HCT116 (cell line): Measurements from ENCODE around the gene CNDP1. TPM values are rescaled to one million over a fixed set of nuclear protein-coding genes. Genes with fewer than 3 reads are reported as not detected.

Experiments used
- ATAC-seq: fragments of 200-7000 bp; cut with Tn5 transposase; 2 replicates; pipeline ENCODE4 v1.9.1; 2020; ENCODE audit warnings: mild to moderate bottlenecking, moderate library complexity
- BruUV-seq: library from RNA; stranded (reverse); fragments of 400-500 nt; replicated peaks from 2 replicates; lab custom pipeline; 2021; lab: Mats Ljungman, UMichigan
- CTCF ChIA-PET: fragments of 300-600 bp; sonication (Branson Sonifier 250); formaldehyde crosslinking; loops from one replicate; lab custom pipeline; 2021; ENCODE audit warnings: antibody characterized with exemption; lab: Charles Lee
- POLR2A ChIA-PET: fragments of 300-600, 350-600 bp; sonication (Branson Sonifier 250); formaldehyde crosslinking; loops from one replicate; lab custom pipeline; 2021; ENCODE audit warnings: antibody characterized with exemption; lab: Charles Lee
- RAD21 ChIA-PET, 2 experiments: fragments of 300-600 bp; sonication (Branson Sonifier 250); formaldehyde crosslinking; loops; one replicate each; lab custom pipeline; 2023; ENCODE audit warnings: low total read pairs in 2 of 2; ENCODE audit not compliant: uncharacterized antibody in 2 of 2, unreplicated experiment in 2 of 2, low non-redundant PET in 1 of 2; lab: Charles Lee
- DNase-seq: peaks from one replicate; pipeline ENCODE4 v3.0.0-alpha.2; 2010; ENCODE audit warnings: low read depth, low spot score
- H2AFZ ChIP-seq: fragments of 200-600 bp; shearing (Covaris generic), sonication (generic); 2 replicates; pipeline ENCODE4 v1.6.1; 2017; ENCODE audit warnings: low read depth, mixed run types, mixed read lengths, antibody characterized with exemption, low read length; ENCODE audit not compliant: poor library complexity, severe bottlenecking
- H3K27ac ChIP-seq: 2 replicates; pipeline ENCODE4 v1.5.1; 2012; ENCODE audit warnings: low read depth, low read length
- H3K27me3 ChIP-seq: fragments of 200-600 bp; sonication (generic); 2 replicates; pipeline ENCODE4 v1.6.1; 2016; ENCODE audit warnings: mixed run types, low read length, mixed read lengths; ENCODE audit not compliant: insufficient read depth
- H3K36me3 ChIP-seq, 2 experiments: fragments of 200-500 bp in 1 of 2; fragments of 200-600 bp in 1 of 2; sonication (Bioruptor generic) in 1 of 2; sonication (generic) in 1 of 2; 2 replicates each; pipeline versions ENCODE4 v1.5.1 to v1.6.1; 2014 to 2016; ENCODE audit warnings: low read length in 2 of 2, inconsistent platforms in 1 of 2, mixed read lengths in 1 of 2, mixed run types in 1 of 2; ENCODE audit not compliant: insufficient read depth in 2 of 2, control insufficient read depth in 1 of 2
- H3K4me1 ChIP-seq, 2 experiments: fragments of 200-600 bp in 1 of 2; sonication (generic) in 1 of 2; 2 replicates each; pipeline versions ENCODE4 v1.5.1 to v1.6.1; 2012 to 2017; ENCODE audit warnings: low read length in 2 of 2, inconsistent platforms in 1 of 2, mild to moderate bottlenecking in 1 of 2, mixed read lengths in 1 of 2, mixed run types in 1 of 2, moderate library complexity in 1 of 2; ENCODE audit not compliant: insufficient read depth in 2 of 2, control insufficient read depth in 1 of 2
- H3K4me2 ChIP-seq: fragments of 200-600 bp; sonication (generic); 2 replicates; pipeline ENCODE4 v1.6.1; 2017; ENCODE audit warnings: mixed run types, low read length, mixed read lengths
- H3K4me3 ChIP-seq, 2 experiments: fragments of 200-600 bp in 1 of 2; sonication (generic) in 1 of 2; replicated peaks in 1 of 2; 2 replicates each; pipeline ENCODE4 v1.5.1; 2011 to 2016; ENCODE audit warnings: low read length in 2 of 2, control low read depth in 1 of 2, low read depth in 1 of 2, mild to moderate bottlenecking in 1 of 2, mixed read lengths in 1 of 2, mixed run types in 1 of 2
- H3K79me2 ChIP-seq: fragments of 200-600 bp; sonication (generic); 2 replicates; pipeline ENCODE4 v1.6.1; 2017; ENCODE audit warnings: mild to moderate bottlenecking, mixed run types, low read length, moderate library complexity, mixed read lengths; ENCODE audit not compliant: insufficient read depth
- H3K9ac ChIP-seq: fragments of 200-600 bp; sonication (generic); 2 replicates; pipeline ENCODE4 v1.6.1; 2016; ENCODE audit warnings: low read length, mixed read lengths
- H3K9me2 ChIP-seq: fragments of 200-600 bp; sonication (generic), shearing (Covaris generic); 2 replicates; pipeline ENCODE4 v1.6.1; 2017; ENCODE audit warnings: mixed run types, mild to moderate bottlenecking, moderate library complexity; ENCODE audit not compliant: insufficient read depth
- H3K9me3 ChIP-seq, 2 experiments: fragments of 200-500 bp in 1 of 2; fragments of 200-600 bp in 1 of 2; sonication (Bioruptor generic) in 1 of 2; sonication (generic) in 1 of 2; 2 replicates each; pipeline ENCODE4 v1.6.1; 2014 to 2017; ENCODE audit warnings: low read length in 2 of 2, mixed read lengths in 2 of 2, inconsistent platforms in 1 of 2, low read depth in 1 of 2, mild to moderate bottlenecking in 1 of 2, mixed run types in 1 of 2, moderate library complexity in 1 of 2; ENCODE audit not compliant: control insufficient read depth in 1 of 2, insufficient read depth in 1 of 2
- H4K20me1 ChIP-seq: fragments of 200-600 bp; sonication (generic), shearing (Covaris generic); 2 replicates; pipeline ENCODE4 v1.6.1; 2017; ENCODE audit warnings: mixed run types, mild to moderate bottlenecking, moderate library complexity; ENCODE audit not compliant: insufficient read depth
- ELF1 ChIP-seq: IDR thresholded peaks from 2 replicates; pipeline ENCODE4 v1.6.1; 2012; ENCODE audit warnings: low read depth, borderline replicate concordance
- FOSL1 ChIP-seq: IDR thresholded peaks from 2 replicates; pipeline ENCODE4 v1.6.1; 2012; ENCODE audit warnings: low read depth
- JUND ChIP-seq: IDR thresholded peaks from 2 replicates; pipeline ENCODE4 v1.6.1; 2012
- MAX ChIP-seq: IDR thresholded peaks from 2 replicates; pipeline ENCODE4 v1.6.1; 2012
- YY1 ChIP-seq: IDR thresholded peaks from 2 replicates; pipeline ENCODE4 v1.6.1; 2011; ENCODE audit warnings: low read length, low read depth, moderate library complexity, mild to moderate bottlenecking; ENCODE audit not compliant: insufficient replicate concordance; ENCODE audit errors: extremely low read depth
- ZBTB33 ChIP-seq: IDR thresholded peaks from 2 replicates; pipeline ENCODE4 v1.6.1; 2011; ENCODE audit warnings: mild to moderate bottlenecking, low read length, moderate library complexity; ENCODE audit not compliant: insufficient replicate concordance; ENCODE audit errors: extremely low read depth
- intact Hi-C: fragments of 100-400 bp; cut with micrococcal nuclease; formaldehyde crosslinking; loops from 2 replicates; pipeline ENCODE4 v1.10.0; 2022
- total RNA-seq: library from RNA; stranded (reverse); gene quantifications from one replicate; pipeline ENCODE4 v1.2.1, GENCODE V29; 2021; ENCODE audit not compliant: unreplicated experiment

CNDP1 gene
- total RNA-seq, 1 experiment from 2014 or later = not detected

- no peak overlapping the region for H3K4me2 ChIP-seq
- no peaks in the 10 kb centered on the region for H3K27me3 ChIP-seq
- H4K20me1 ChIP-seq = no peaks in the 10 kb centered on the region
- no peak for DNase-seq
- 0 out of 2 replicates have a peak, but pooled peaks cover 4% of the 10 kb centered on the region for H3K79me2 ChIP-seq
- intact Hi-C loops = loop anchor here (10.0 kb wide), 1 partner anchor 1099 kb away; no protein-coding TSS in a partner anchor
- no peaks in the 10 kb centered on the region for H3K4me1 ChIP-seq
- BruUV-seq = no TSS peak
- TF ChIP-seq YY1 = no peak
- no peak overlapping the region for H3K27ac ChIP-seq
- ChIA-PET CTCF (no interaction called here), RAD21 (no interaction called here), POLR2A (no interaction called here)
- no peaks in the 10 kb centered on the region for H3K36me3 ChIP-seq
- no peak overlapping the region for H3K4me3 ChIP-seq
- H3K9ac ChIP-seq = no peak overlapping the region
- no peaks in the 10 kb centered on the region for H3K9me3 ChIP-seq
- ATAC-seq = no peak
- H3K9me2 ChIP-seq = no peaks in the 10 kb centered on the region
- no peak overlapping the region for H2AFZ ChIP-seq
Measured at GRCh38 chr18:74626049-74626874, 92.0 kb downstream of the CNDP1 start.

GRCh38 chr18:74630804-74631203 lies 96.5 kb downstream of the CNDP1 start:
- TF ChIP-seq YY1 = no peak
- no peak for TF ChIP-seq FOSL1
- TF ChIP-seq ZBTB33 = no peak
- no peak for TF ChIP-seq MAX
- no peak for TF ChIP-seq ELF1
- TF ChIP-seq JUND = no peak
- TF ChIP-seq, all 23 proteins: peak for 0
- intact Hi-C loops = no loop called here
- Histone ChIP-seq H3K36me3 (no peaks in the 10 kb centered on the region), H2AFZ (no peak overlapping the region), H3K4me2 (no peak overlapping the region), H3K9me3 (no peaks in the 10 kb centered on the region), H3K4me3 (no peak overlapping the region), H3K27me3 (no peaks in the 10 kb centered on the region), H3K9me2 (no peaks in the 10 kb centered on the region), H3K79me2 (0 out of 2 replicates have a peak, but pooled peaks cover 4% of the 10 kb centered on the region), H3K4me1 (peaks cover 0 to 6% of the 10 kb centered on the region in 2 experiments; a peak in 1 of 4 replicates), H3K27ac (no peak overlapping the region), H3K9ac (no peak overlapping the region), H4K20me1 (no peaks in the 10 kb centered on the region)
- ChIA-PET CTCF (no interaction called here), RAD21 (no interaction called here), POLR2A (no interaction called here)
- no TSS peak for BruUV-seq
- DNase-seq = no peak
- ATAC-seq = no peak
